CD4-positive, alpha-beta T cell (primary cell): ENCODE results near the gene TEX2. TPM values are rescaled to one million over a fixed set of nuclear protein-coding genes. Genes with fewer than 3 reads are reported as not detected.

Source experiments
- ATAC-seq: fragments of 200-7000 bp; cut with Tn5 transposase; one replicate; pipeline ENCODE4 v1.10.0; 2022; ENCODE audit warnings: mild to moderate bottlenecking; ENCODE audit not compliant: poor library complexity
- CTCF ChIA-PET: fragments of 350-600 bp; sonication (Branson Sonifier 250); formaldehyde crosslinking; loops from one replicate; lab custom pipeline; 2021; ENCODE audit warnings: antibody characterized with exemption, inconsistent platforms; lab: Charles Lee
- POLR2A ChIA-PET: fragments of 350-600 bp; sonication (Branson Sonifier 250); formaldehyde crosslinking; loops from one replicate; lab custom pipeline; 2021; ENCODE audit warnings: antibody characterized with exemption, inconsistent platforms; lab: Charles Lee
- DNase-seq, 14 experiments: peaks; one replicate each; pipeline ENCODE4 v3.0.0-alpha.2; 2013 to 2020; ENCODE audit warnings: mixed read lengths in 2 of 14
- H3K27ac ChIP-seq, 2 donors: one replicate each; pipeline versions ENCODE4 v1.5.1 to v1.7.0; 2013; ENCODE audit warnings: low read length in 2 of 2, low read depth in 1 of 2, mild to moderate bottlenecking in 1 of 2
- H3K27me3 ChIP-seq, 2 experiments: 1 replicate in 1 of 2; 2 replicates in 1 of 2; pipeline versions ENCODE4 v1.6.1 to v1.7.0; 2013; ENCODE audit warnings: low read length in 2 of 2, control low read depth in 1 of 2, mild to moderate bottlenecking in 1 of 2, moderate library complexity in 1 of 2; ENCODE audit not compliant: insufficient read depth in 2 of 2, control insufficient read depth in 1 of 2
- H3K36me3 ChIP-seq: one replicate; pipeline ENCODE4 v1.6.1; 2013; ENCODE audit warnings: low read length, control low read depth; ENCODE audit not compliant: insufficient read depth
- H3K4me1 ChIP-seq: one replicate; pipeline ENCODE4 v1.6.1; 2013; ENCODE audit warnings: low read length, control low read depth; ENCODE audit not compliant: insufficient read depth
- H3K4me3 ChIP-seq: one replicate; pipeline ENCODE4 v1.5.1; 2013; ENCODE audit warnings: mild to moderate bottlenecking, low read length, moderate library complexity
- H3K9me3 ChIP-seq, 2 experiments: 1 replicate in 1 of 2; 2 replicates in 1 of 2; pipeline versions ENCODE4 v1.6.1 to v1.7.0; 2013; ENCODE audit warnings: low read length in 2 of 2, mild to moderate bottlenecking in 2 of 2, control low read depth in 1 of 2, moderate library complexity in 1 of 2; ENCODE audit not compliant: control insufficient read depth in 1 of 2, insufficient read depth in 1 of 2
- H3K27ac Mint-ChIP-seq: one replicate; pipeline ENCODE4 v1.8.0; 2020; ENCODE audit warnings: mixed read lengths
- H3K27me3 Mint-ChIP-seq: one replicate; pipeline ENCODE4 v1.8.0; 2021; ENCODE audit warnings: mixed read lengths
- H3K36me3 Mint-ChIP-seq: one replicate; pipeline ENCODE4 v1.8.0; 2021; ENCODE audit warnings: low read depth, mixed read lengths
- H3K4me1 Mint-ChIP-seq: one replicate; pipeline ENCODE4 v1.8.0; 2021; ENCODE audit warnings: low read depth, mixed read lengths
- H3K4me3 Mint-ChIP-seq: one replicate; pipeline ENCODE4 v1.8.0; 2020; ENCODE audit warnings: mild to moderate bottlenecking, mixed read lengths
- H3K9me3 Mint-ChIP-seq: one replicate; pipeline ENCODE4 v1.8.0; 2020; ENCODE audit warnings: mixed read lengths
- intact Hi-C, 2 experiments: fragments of 100-400 bp; cut with DNase I in 1 of 2; cut with micrococcal nuclease in 1 of 2; formaldehyde crosslinking; loops; one replicate each; pipeline versions ENCODE4 v1.15.1 to v1.9.0; 2023 to 2025; cut with DNase I, micrococcal nuclease
- total RNA-seq, 174 experiments: library from RNA in 2 of 174; stranded (reverse) in 2 of 174; gene quantifications; one replicate each; pipeline ENCODE4 v1.2.3 and lab custom pipeline; 2021 to 2026
- TF ChIP-seq, protein P1 (sequence below): fragments of 200-600 bp; IDR thresholded peaks from one replicate; pipeline ENCODE4 v1.8.0; 2022; ENCODE audit warnings: antibody characterized with exemption, mild to moderate bottlenecking

The TEX2 gene
- total RNA-seq, 2 experiments from 2014 or later, result 8.6 to 8.9 TPM

DNA sequence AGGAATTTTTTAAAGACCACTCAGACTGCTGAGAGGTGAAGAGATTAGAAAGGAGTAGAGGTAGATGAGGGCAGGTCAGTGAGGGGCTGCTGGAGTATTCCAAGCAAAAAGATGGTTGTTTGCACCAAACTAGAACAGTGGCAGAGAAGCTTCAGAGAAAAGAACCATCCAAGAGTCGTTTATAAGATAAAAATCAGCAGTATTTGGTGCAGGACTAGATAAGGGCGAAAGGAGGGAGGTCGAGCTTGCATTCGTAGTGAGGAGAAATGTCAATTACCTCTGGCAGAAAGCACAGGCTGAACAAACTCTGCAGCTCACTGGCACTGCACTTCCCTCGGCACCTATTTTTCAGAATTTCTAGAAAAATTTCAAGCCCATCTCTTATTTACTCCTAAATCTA, 9.6 kb downstream of the TEX2 start:
- no peaks in the 10 kb centered on the region for H3K36me3 ChIP-seq
- DNase-seq, result no peak
- no peak overlapping the region for H3K27ac ChIP-seq
- Mint-ChIP-seq H3K4me3 (no peak overlapping the region), H3K27me3 (no peaks in the 10 kb centered on the region), H3K27ac (no peak overlapping the region), H3K4me1 (peaks cover 25% of the 10 kb centered on the region), H3K36me3 (no peaks in the 10 kb centered on the region), H3K9me3 (no peaks in the 10 kb centered on the region)
- POLR2A ChIA-PET, result interaction anchor here (1.4 kb wide), 1 partner anchor 107 kb away, joined by 3 read pairs; no protein-coding TSS in a partner anchor
- intact Hi-C loops, result no loop called here
- TF ChIP-seq, protein P1, sequence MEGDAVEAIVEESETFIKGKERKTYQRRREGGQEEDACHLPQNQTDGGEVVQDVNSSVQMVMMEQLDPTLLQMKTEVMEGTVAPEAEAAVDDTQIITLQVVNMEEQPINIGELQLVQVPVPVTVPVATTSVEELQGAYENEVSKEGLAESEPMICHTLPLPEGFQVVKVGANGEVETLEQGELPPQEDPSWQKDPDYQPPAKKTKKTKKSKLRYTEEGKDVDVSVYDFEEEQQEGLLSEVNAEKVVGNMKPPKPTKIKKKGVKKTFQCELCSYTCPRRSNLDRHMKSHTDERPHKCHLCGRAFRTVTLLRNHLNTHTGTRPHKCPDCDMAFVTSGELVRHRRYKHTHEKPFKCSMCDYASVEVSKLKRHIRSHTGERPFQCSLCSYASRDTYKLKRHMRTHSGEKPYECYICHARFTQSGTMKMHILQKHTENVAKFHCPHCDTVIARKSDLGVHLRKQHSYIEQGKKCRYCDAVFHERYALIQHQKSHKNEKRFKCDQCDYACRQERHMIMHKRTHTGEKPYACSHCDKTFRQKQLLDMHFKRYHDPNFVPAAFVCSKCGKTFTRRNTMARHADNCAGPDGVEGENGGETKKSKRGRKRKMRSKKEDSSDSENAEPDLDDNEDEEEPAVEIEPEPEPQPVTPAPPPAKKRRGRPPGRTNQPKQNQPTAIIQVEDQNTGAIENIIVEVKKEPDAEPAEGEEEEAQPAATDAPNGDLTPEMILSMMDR, result no peak
- no peaks in the 10 kb centered on the region for H3K9me3 ChIP-seq
- CTCF ChIA-PET, result no interaction called here
- no peak for ATAC-seq
- no peak overlapping the region for H3K4me3 ChIP-seq
- H3K27me3 ChIP-seq, result no peaks in the 10 kb centered on the region
- H3K4me1 ChIP-seq, result no peaks in the 10 kb centered on the region

DNA sequence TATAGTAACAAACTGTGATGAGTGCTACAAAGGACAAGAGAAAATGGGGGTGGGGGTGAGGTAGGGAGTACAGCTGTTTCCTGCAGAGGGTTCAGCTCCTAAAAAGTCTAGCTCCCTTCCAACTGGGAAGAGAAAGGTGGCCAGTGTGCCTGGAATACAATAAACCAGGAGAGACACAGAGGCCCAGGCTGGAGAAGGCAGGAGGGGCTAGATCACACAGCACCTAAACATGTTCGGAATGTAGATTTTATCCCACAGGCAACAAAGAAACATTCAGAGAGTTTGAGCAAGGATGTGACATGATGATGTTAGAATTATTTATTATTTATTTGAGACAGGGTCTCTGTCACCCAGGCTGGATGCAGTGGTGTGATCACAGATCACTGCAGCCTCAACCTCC, 10.2 kb downstream of the TEX2 start:
- DNase-seq (no peak), ATAC-seq (no peak)
- Histone ChIP-seq H3K27me3 (no peaks in the 10 kb centered on the region), H3K4me1 (no peaks in the 10 kb centered on the region), H3K4me3 (no peak overlapping the region), H3K9me3 (no peaks in the 10 kb centered on the region), H3K27ac (no peak overlapping the region), H3K36me3 (no peaks in the 10 kb centered on the region)
- Mint-ChIP-seq H3K4me1 (peaks cover 31% of the 10 kb centered on the region), H3K4me3 (no peak overlapping the region), H3K36me3 (no peaks in the 10 kb centered on the region), H3K27me3 (no peaks in the 10 kb centered on the region), H3K27ac (no peak overlapping the region), H3K9me3 (no peaks in the 10 kb centered on the region)
- intact Hi-C loops, result no loop called here
- CTCF ChIA-PET, result no interaction called here
- POLR2A ChIA-PET, result no interaction called here
- TF ChIP-seq, protein P1, result no peak

DNA sequence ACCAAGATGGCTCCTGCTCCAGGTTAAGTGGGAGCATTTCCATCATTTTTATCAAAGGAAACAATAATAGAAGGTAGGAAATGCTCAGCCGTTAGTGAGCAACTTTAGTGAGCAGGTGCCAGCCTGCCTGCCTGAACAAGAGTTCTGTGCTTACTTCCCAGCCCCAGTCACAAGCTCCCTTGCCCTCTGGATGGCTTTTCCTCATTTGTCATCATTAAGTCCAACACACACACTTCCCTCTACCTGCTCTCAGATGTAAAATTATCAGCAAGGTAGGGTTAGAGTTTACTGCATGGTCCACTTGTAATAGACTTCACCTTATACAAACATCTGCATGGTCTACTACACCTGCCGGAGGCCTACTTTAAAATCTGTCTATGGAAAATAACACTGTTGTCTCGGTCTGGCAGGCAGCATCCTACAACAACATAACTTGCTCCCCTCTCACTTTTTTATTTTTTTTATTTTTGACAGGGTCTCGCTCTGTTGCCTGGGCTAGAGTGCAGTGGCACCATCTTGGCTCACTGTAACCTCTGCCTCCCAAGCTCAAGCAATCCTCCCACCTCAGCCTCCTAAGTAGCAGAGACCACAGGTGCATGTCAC, 12.7 kb downstream of the TEX2 start:
- ATAC-seq (no peak), DNase-seq (no peak)
- H3K4me3 Mint-ChIP-seq, result no peak overlapping the region
- H3K27me3 ChIP-seq, result no peaks in the 10 kb centered on the region
- TF ChIP-seq, protein P1, result no peak
- ChIA-PET POLR2A (interaction anchor here (0.6 kb wide), 1 partner anchor 198 kb away, joined by 3 read pairs; no protein-coding TSS in a partner anchor), CTCF (interaction anchor here (1.2 kb wide), 1 partner anchor 20 kb away, joined by 3 read pairs; no protein-coding TSS in a partner anchor)
- no peak overlapping the region for H3K27ac ChIP-seq
- H3K9me3 ChIP-seq, result no peaks in the 10 kb centered on the region
- H3K4me1 ChIP-seq, result no peaks in the 10 kb centered on the region
- H3K9me3 Mint-ChIP-seq, result no peaks in the 10 kb centered on the region
- H3K36me3 Mint-ChIP-seq, result no peaks in the 10 kb centered on the region
- intact Hi-C loops, result no loop called here
- H3K27me3 Mint-ChIP-seq, result no peaks in the 10 kb centered on the region
- peaks cover 22% of the 10 kb centered on the region for H3K4me1 Mint-ChIP-seq
- no peaks in the 10 kb centered on the region for H3K36me3 ChIP-seq
- no peak overlapping the region for H3K4me3 ChIP-seq
- H3K27ac Mint-ChIP-seq, result no peak overlapping the region
